Upper lobe of left lung (tissue), 6 donors: ENCODE results near the gene RNU1-2. TPM values are rescaled to one million over a fixed set of nuclear protein-coding genes. Genes with fewer than 3 reads are reported as not detected.
"Not testable (repeated sequence)": the region's sequence is repeated elsewhere in the genome, so short reads cannot be mapped to it uniquely, and the experiment has no call there.

Experiments
- ATAC-seq, 2 donors: fragments of 200-7000 bp; cut with Tn5 transposase; one replicate each; pipeline ENCODE4 v1.9.1; 2022; ENCODE audit warnings: mild to moderate bottlenecking in 2 of 2, moderate library complexity in 2 of 2; ENCODE audit not compliant: low FRiP score in 2 of 2
- DNase-seq, 2 donors: peaks; one replicate each; pipeline ENCODE4 v3.0.0-alpha.2; 2019 to 2020
- H3K27ac ChIP-seq, 4 donors: fragments of 200-600 bp; sonication (generic); one replicate each; pipeline ENCODE4 v1.5.1; 2016 to 2019
- H3K27me3 ChIP-seq, 4 donors: fragments of 200-600 bp; sonication (generic); one replicate each; pipeline ENCODE4 v1.5.1; 2017 to 2019
- H3K36me3 ChIP-seq, 4 donors: fragments of 200-600 bp; sonication (generic); one replicate each; pipeline ENCODE4 v1.5.1; 2016 to 2019
- H3K4me1 ChIP-seq, 4 donors: fragments of 200-600 bp; sonication (generic); one replicate each; pipeline ENCODE4 v1.5.1; 2018 to 2019
- H3K4me3 ChIP-seq, 4 donors: fragments of 200-600 bp; sonication (generic); one replicate each; pipeline ENCODE4 v1.5.1; 2017 to 2019; ENCODE audit warnings: mild to moderate bottlenecking in 2 of 4, moderate library complexity in 1 of 4
- H3K9me3 ChIP-seq, 4 donors: fragments of 200-600 bp; sonication (generic); one replicate each; pipeline ENCODE4 v1.5.1; 2018 to 2019
- CTCF ChIP-seq, 6 experiments: fragments of 450-650 bp in 4 of 6; fragments of 200-600 bp in 2 of 6; sonication (generic) in 2 of 6; IDR thresholded peaks; one replicate each; pipeline ENCODE4 v1.5.1; 2016 to 2019; ENCODE audit warnings: antibody characterized with exemption in 6 of 6
- EP300 ChIP-seq, 4 donors: sonication (generic); formaldehyde crosslinking; IDR thresholded peaks; one replicate each; pipeline ENCODE4 v1.5.1; 2017; ENCODE audit warnings: antibody characterized with exemption in 4 of 4, control low read depth in 2 of 4
- POLR2A ChIP-seq, 4 donors: fragments of 450-650 bp; IDR thresholded peaks; one replicate each; pipeline ENCODE4 v1.5.1; 2016 to 2017; ENCODE audit warnings: antibody characterized with exemption in 4 of 4, mild to moderate bottlenecking in 2 of 4
- POLR2AphosphoS5 ChIP-seq, 2 donors: sonication (generic); formaldehyde crosslinking; IDR thresholded peaks; one replicate each; pipeline ENCODE4 v1.5.1; 2017; ENCODE audit warnings: antibody characterized with exemption in 2 of 2
- WGBS, 2 donors: methylation state at CpG; one replicate each; pipeline ENCODE4 v1.1.5; 2017 to 2018; 5-methylcytosine and 5-hydroxymethylcytosine counted together
- total RNA-seq, 6 donors: library from RNA; depleted of rRNA in 4 of 6; stranded (reverse); fragments of >200 nt in 4 of 6; gene quantifications; one replicate each; pipeline versions ENCODE4 v1.1.0 to v1.2.1, GENCODE V29; 2016 to 2021
- donor health status: DM: no; HTN: no; CAD: no; lungs with moderate emphysema.
- donor health status: DM: no; HTN: yes; CAD: no; lungs with severe emphysema.

The RNU1-2 gene
- total RNA-seq, 6 donors from 2014 or later, result under 0.01 to 14,413 (median 1,360) TPM

GRCh38 chr1:16913833-16914662 lies 18.3 kb downstream of the RNU1-2 start:
- TF ChIP-seq POLR2A (IDR thresholded peaks at IDR 0.05) (peak in 2 of 4 donors; percentile 42 to 87), POLR2AphosphoS5 (IDR thresholded peaks at IDR 0.05) (peak; percentile 48 to 56), EP300 (IDR thresholded peaks at IDR 0.05) (peak in 1 of 4 donors; percentile 14), CTCF (IDR thresholded peaks at IDR 0.05) (peak in 2 of 6 experiments; percentile 12 to 34)
- Histone ChIP-seq H3K4me1 (peaks cover 13 to 22% (median 16%) of the 10 kb centered on the region in 4 donors), H3K4me3 (peak overlapping the region; percentile 76 to 92 (median 88)), H3K27ac (peak overlapping the region; percentile 65 to 87 (median 80)), H3K27me3 (no peaks in the 10 kb centered on the region), H3K9me3 (no peaks in the 10 kb centered on the region), H3K36me3 (no peaks in the 10 kb centered on the region)
- ATAC-seq (peak; percentile 96 to 97), DNase-seq (peak; percentile 96 to 99)
- 0% methylated on average over 31 to 39 of the region's 109 CpGs for WGBS, 2 donors

- peak overlapping the region in 1 of 4 donors; percentile 87 for H3K27ac ChIP-seq
- not testable (repeated sequence) for H3K9me3 ChIP-seq, ATAC-seq, H3K27me3 ChIP-seq, H3K36me3 ChIP-seq
- H3K4me1 ChIP-seq, result peaks cover 13 to 22% (median 16%) of the 10 kb centered on the region in 4 donors
- DNase-seq, result peak in 1 of 2 donors; percentile 18
- WGBS, 2 donors, result 56 to 59% methylated on average over 15 of the region's 15 CpGs
- H3K4me3 ChIP-seq, result peak overlapping the region in 3 of 4 donors; percentile 76 to 92 (median 89)
Observed at GRCh38 chr1:16914928-16915626, 19.3 kb downstream of the RNU1-2 start.

GRCh38 chr1:16915627-16915973 lies 19.8 kb downstream of the RNU1-2 start:
- WGBS, 2 donors, result 74 to 78% methylated on average over 4 of the region's 4 CpGs
- ATAC-seq (no peak), DNase-seq (peak in 1 of 2 donors; percentile 18)

GRCh38 chr1:16916036-16916880 lies 20.5 kb downstream of the RNU1-2 start:
- peaks cover 13 to 27% (median 16%) of the 10 kb centered on the region in 4 donors for H3K4me1 ChIP-seq
- 80 to 86% methylated on average over 10 of the region's 10 CpGs for WGBS, 2 donors
- not testable (repeated sequence) for H3K27ac ChIP-seq, H3K9me3 ChIP-seq, H3K4me3 ChIP-seq, ATAC-seq, H3K36me3 ChIP-seq, DNase-seq, H3K27me3 ChIP-seq

More at GRCh38 chr1:16915627-16915973, 19.8 kb downstream of the RNU1-2 start:
- H3K27ac ChIP-seq, result no peak overlapping the region
- no peak for TF ChIP-seq POLR2A (IDR thresholded peaks at IDR 0.05)
- TF ChIP-seq EP300 (IDR thresholded peaks at IDR 0.05), result no peak
- TF ChIP-seq POLR2AphosphoS5 (IDR thresholded peaks at IDR 0.05), result no peak
- no peak for TF ChIP-seq CTCF (IDR thresholded peaks at IDR 0.05)
- H3K9me3 ChIP-seq, result no peaks in the 10 kb centered on the region
- peaks cover 13 to 22% (median 16%) of the 10 kb centered on the region in 4 donors for H3K4me1 ChIP-seq
- no peaks in the 10 kb centered on the region for H3K27me3 ChIP-seq
- no peaks in the 10 kb centered on the region for H3K36me3 ChIP-seq
- H3K4me3 ChIP-seq, result no peak overlapping the region

- peaks cover 14 to 31% (median 16%) of the 10 kb centered on the region in 4 donors for H3K4me1 ChIP-seq
- TF ChIP-seq POLR2A (IDR thresholded peaks at IDR 0.05) (no peak), EP300 (IDR thresholded peaks at IDR 0.05) (no peak), CTCF (IDR thresholded peaks at IDR 0.05) (no peak), POLR2AphosphoS5 (IDR thresholded peaks at IDR 0.05) (no peak)
- H3K4me3 ChIP-seq, result no peak overlapping the region
- H3K27ac ChIP-seq, result no peak overlapping the region
- peaks cover 0 to 3% (median 0%) of the 10 kb centered on the region in 4 donors for H3K27me3 ChIP-seq
- no peaks in the 10 kb centered on the region for H3K36me3 ChIP-seq
- no peak for DNase-seq
- no peak for ATAC-seq
- 68 to 88% methylated on average over 3 of the region's 3 CpGs for WGBS, 2 donors
- no peaks in the 10 kb centered on the region for H3K9me3 ChIP-seq
Observed at GRCh38 chr1:16918371-16918770, 22.6 kb downstream of the RNU1-2 start.

GRCh38 chr1:16918936-16919665 lies 23.3 kb downstream of the RNU1-2 start:
- DNase-seq, H3K27ac ChIP-seq, H3K36me3 ChIP-seq, ATAC-seq, H3K27me3 ChIP-seq, H3K4me3 ChIP-seq, H3K9me3 ChIP-seq: not testable (repeated sequence)
- 92% methylated on average over 15 of the region's 15 CpGs for WGBS, 2 donors
- peaks cover 10 to 28% (median 13%) of the 10 kb centered on the region in 4 donors for H3K4me1 ChIP-seq
